ENCODE data around the gene SYNPR. TPM values are rescaled to one million over a fixed set of nuclear protein-coding genes. Genes with fewer than 3 reads are reported as not detected.

SYNPR gene
- total RNA-seq, 1 donor from 2014 or later = 13.2 TPM

DNA sequence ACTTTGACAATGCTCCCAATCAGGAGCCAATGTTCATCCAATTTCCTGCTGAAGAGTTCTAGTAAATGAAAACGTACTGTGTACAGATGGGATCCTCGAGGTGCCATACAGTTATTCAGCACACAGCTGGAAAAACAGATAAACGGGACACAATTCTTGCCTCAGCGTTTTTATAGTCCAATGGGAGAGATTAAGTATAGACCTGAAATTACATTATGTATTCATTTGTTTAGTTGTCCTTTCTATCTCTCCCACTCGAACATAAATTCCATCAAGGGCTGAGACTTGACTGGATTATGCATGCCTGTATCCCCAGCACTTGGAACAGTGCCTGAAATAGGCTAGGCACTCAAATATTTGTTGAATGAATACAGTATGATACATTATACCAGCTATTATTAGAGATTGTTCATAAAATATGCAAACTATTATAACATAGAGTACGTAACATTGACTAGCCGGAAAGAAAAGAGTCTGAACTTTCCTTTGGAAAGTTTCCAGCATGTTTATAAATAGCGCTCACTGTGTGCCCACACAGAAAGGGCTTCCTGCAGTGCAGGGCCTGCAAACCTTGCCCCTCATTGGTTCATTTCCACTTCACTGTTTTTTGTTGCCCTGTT is 346.9 kb downstream of the SYNPR start:
- no peak for DNase-seq (ENCODE audit: low spot score, unreplicated experiment)
- no peak overlapping the region for H3K27ac Mint-ChIP-seq

DNA sequence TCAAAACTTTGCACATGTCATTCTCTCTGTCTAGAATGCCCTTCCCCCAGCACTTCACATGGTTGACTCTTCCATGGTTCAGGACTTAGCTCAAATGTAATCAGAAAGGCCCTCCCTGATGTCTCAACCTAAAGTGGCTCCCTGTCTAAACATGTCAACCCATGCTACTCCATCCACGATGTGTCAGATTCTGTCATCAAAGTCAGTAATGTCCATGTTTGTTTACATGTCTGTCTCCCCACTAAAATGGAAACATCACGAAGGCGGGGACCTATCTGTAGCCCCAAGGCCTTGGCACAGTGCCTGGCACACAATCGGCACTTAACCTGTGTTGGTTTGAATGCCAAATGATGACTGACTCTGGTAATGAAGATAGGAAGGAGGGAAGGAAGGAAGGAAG is 353.6 kb downstream of the SYNPR start:
- Mint-ChIP-seq H3K9me3 (ENCODE audit: low read depth) (peaks cover 4% of the 10 kb centered on the region), H3K36me3 (ENCODE audit: insufficient read depth) (peaks cover 3% of the 10 kb centered on the region), H3K27ac (no peak overlapping the region), H3K4me3 (ENCODE audit: low read depth) (no peak overlapping the region), H3K27me3 (peaks cover 5% of the 10 kb centered on the region), H3K4me1 (ENCODE audit: low read depth) (no peaks in the 10 kb centered on the region)
- DNase-seq (ENCODE audit: low spot score, unreplicated experiment) = no peak
- TF ChIP-seq, protein P1, sequence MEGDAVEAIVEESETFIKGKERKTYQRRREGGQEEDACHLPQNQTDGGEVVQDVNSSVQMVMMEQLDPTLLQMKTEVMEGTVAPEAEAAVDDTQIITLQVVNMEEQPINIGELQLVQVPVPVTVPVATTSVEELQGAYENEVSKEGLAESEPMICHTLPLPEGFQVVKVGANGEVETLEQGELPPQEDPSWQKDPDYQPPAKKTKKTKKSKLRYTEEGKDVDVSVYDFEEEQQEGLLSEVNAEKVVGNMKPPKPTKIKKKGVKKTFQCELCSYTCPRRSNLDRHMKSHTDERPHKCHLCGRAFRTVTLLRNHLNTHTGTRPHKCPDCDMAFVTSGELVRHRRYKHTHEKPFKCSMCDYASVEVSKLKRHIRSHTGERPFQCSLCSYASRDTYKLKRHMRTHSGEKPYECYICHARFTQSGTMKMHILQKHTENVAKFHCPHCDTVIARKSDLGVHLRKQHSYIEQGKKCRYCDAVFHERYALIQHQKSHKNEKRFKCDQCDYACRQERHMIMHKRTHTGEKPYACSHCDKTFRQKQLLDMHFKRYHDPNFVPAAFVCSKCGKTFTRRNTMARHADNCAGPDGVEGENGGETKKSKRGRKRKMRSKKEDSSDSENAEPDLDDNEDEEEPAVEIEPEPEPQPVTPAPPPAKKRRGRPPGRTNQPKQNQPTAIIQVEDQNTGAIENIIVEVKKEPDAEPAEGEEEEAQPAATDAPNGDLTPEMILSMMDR (IDR thresholded peaks at IDR 0.05; ENCODE audit: unreplicated experiment) = no peak

More for the DNA sequence above, 346.9 kb downstream of the SYNPR start:
- peaks cover 9% of the 10 kb centered on the region for H3K4me1 Mint-ChIP-seq (ENCODE audit: low read depth)
- no peaks in the 10 kb centered on the region for H3K36me3 Mint-ChIP-seq (ENCODE audit: insufficient read depth)
- no peak overlapping the region for H3K4me3 Mint-ChIP-seq (ENCODE audit: low read depth)
- no peaks in the 10 kb centered on the region for H3K9me3 Mint-ChIP-seq (ENCODE audit: low read depth)
- H3K27me3 Mint-ChIP-seq = no peaks in the 10 kb centered on the region
- TF ChIP-seq, protein P1 (IDR thresholded peaks at IDR 0.05; ENCODE audit: unreplicated experiment) = no peak

DNA sequence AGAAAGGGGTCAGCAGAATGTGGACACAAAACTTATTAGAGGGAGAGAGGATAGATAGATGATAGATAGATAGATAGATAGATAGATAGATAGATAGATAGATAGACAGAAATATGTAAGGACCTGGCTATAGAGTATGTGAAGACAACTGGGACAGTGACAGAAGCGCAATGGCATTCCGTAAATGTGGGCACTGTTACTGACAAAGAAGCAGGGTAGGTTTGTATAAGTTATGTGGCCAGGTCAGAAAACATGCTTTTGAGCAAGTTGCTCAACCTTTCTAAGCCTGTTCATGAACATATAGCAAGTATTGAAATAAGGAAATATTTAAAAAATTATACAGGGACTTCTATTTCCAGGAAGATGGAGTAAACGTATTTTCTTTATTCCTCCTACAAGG is 357.1 kb downstream of the SYNPR start:
- no peak overlapping the region for H3K27ac Mint-ChIP-seq
- DNase-seq (ENCODE audit: low spot score, unreplicated experiment) = no peak
- H3K4me3 Mint-ChIP-seq (ENCODE audit: low read depth) = no peak overlapping the region
- H3K9me3 Mint-ChIP-seq (ENCODE audit: low read depth) = peaks cover 10% of the 10 kb centered on the region
- H3K36me3 Mint-ChIP-seq (ENCODE audit: insufficient read depth) = peaks cover 8% of the 10 kb centered on the region
- peaks cover 5% of the 10 kb centered on the region for H3K27me3 Mint-ChIP-seq
- TF ChIP-seq, protein P1 (IDR thresholded peaks at IDR 0.05; ENCODE audit: unreplicated experiment) = no peak
- no peaks in the 10 kb centered on the region for H3K4me1 Mint-ChIP-seq (ENCODE audit: low read depth)

DNA sequence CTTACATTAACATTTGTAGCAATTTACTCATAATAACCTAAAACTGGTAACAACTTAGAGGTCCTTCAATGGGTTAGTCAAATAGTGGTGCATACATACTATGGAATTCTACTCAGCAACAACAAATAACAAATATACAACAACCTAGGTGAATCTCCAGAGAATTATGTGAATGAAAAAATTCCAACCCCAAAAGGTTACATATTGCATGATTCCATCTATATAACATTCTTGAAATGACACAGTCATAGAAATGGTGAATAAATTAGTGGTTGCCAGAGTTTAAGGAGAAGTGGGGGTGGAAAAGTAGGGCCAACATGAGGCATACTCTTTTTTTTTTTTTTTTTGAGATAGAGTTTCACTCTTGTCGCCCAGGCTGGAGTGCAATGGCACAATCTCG is 361.7 kb downstream of the SYNPR start:
- H3K36me3 Mint-ChIP-seq (ENCODE audit: insufficient read depth) = peaks cover 8% of the 10 kb centered on the region

DNA sequence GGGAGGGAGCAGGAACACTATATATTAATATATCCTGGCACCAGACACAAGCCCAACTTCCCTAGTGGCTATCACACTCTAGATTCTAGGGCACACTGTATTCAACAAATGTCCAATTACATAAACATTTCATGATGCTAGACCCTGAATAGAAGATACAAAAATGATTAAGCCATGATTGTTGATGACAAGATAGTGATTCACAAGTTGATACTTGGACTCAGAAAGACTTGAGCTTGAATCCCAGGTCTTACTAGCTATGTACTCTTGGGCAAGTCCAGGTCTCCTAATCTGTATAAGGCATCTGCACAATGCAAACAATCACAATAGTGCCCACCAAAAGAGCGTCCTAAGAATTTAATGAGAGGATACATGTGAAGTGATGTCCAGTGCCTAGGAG is 364.4 kb downstream of the SYNPR start:
- TF ChIP-seq, protein P1 (IDR thresholded peaks at IDR 0.05; ENCODE audit: unreplicated experiment) = no peak
- H3K4me3 Mint-ChIP-seq (ENCODE audit: low read depth) = no peak overlapping the region
- H3K4me1 Mint-ChIP-seq (ENCODE audit: low read depth) = peaks cover 14% of the 10 kb centered on the region
- H3K36me3 Mint-ChIP-seq (ENCODE audit: insufficient read depth) = peaks cover 2% of the 10 kb centered on the region
- no peak overlapping the region for H3K27ac Mint-ChIP-seq
- H3K9me3 Mint-ChIP-seq (ENCODE audit: low read depth) = peaks cover 14% of the 10 kb centered on the region
- no peaks in the 10 kb centered on the region for H3K27me3 Mint-ChIP-seq
- no peak for DNase-seq (ENCODE audit: low spot score, unreplicated experiment)

More for the DNA sequence above, 361.7 kb downstream of the SYNPR start:
- Mint-ChIP-seq H3K27ac (no peak overlapping the region), H3K9me3 (ENCODE audit: low read depth) (peaks cover 15% of the 10 kb centered on the region), H3K27me3 (no peaks in the 10 kb centered on the region), H3K4me1 (ENCODE audit: low read depth) (peaks cover 12% of the 10 kb centered on the region), H3K4me3 (ENCODE audit: low read depth) (no peak overlapping the region)
- DNase-seq (ENCODE audit: low spot score, unreplicated experiment) = no peak
- TF ChIP-seq, protein P1 (IDR thresholded peaks at IDR 0.05; ENCODE audit: unreplicated experiment) = no peak
